CD4-positive, alpha-beta memory T cell (primary cell): ENCODE data around the gene GPR176. TPM values are rescaled to one million over a fixed set of nuclear protein-coding genes. Genes with fewer than 3 reads are reported as not detected.
A peak's percentile ranks its signal among the peaks of the same experiment; 100 is the strongest.

Experiments
- CTCF ChIA-PET: fragments of 350-600 bp; sonication (Branson Sonifier 250); formaldehyde crosslinking; loops from one replicate; lab custom pipeline; 2021; ENCODE audit warnings: inconsistent platforms; ENCODE audit not compliant: partially characterized antibody; lab: Charles Lee
- POLR2A ChIA-PET: fragments of 350-600 bp; sonication (Branson Sonifier 250); formaldehyde crosslinking; loops from one replicate; lab custom pipeline; 2021; ENCODE audit not compliant: partially characterized antibody; lab: Charles Lee
- DNase-seq, 5 donors: peaks; one replicate each; pipeline versions ENCODE4 v3.0.0 to v3.0.0-alpha.2; 2020 to 2022; ENCODE audit warnings: mixed read lengths in 1 of 5
- H3K27ac ChIP-seq: one replicate; pipeline ENCODE4 v1.7.0; 2013; ENCODE audit warnings: low read depth, low read length
- H3K27me3 ChIP-seq: 2 replicates; pipeline ENCODE4 v1.7.0; 2013; ENCODE audit warnings: mild to moderate bottlenecking, low read length, moderate library complexity; ENCODE audit not compliant: insufficient read depth
- H3K36me3 ChIP-seq: 2 replicates; pipeline ENCODE4 v1.7.0; 2013; ENCODE audit warnings: mild to moderate bottlenecking, low read length, moderate library complexity; ENCODE audit not compliant: insufficient read depth
- H3K4me1 ChIP-seq: 2 replicates; pipeline ENCODE4 v1.7.0; 2013; ENCODE audit warnings: mild to moderate bottlenecking, low read length, moderate library complexity; ENCODE audit not compliant: insufficient read depth
- H3K4me3 ChIP-seq, 2 donors: one replicate each; pipeline ENCODE4 v1.7.0; 2013; ENCODE audit warnings: low read length in 2 of 2, mild to moderate bottlenecking in 1 of 2
- H3K9me3 ChIP-seq, 2 donors: one replicate each; pipeline ENCODE4 v1.7.0; 2013; ENCODE audit warnings: low read length in 2 of 2, control low read depth in 1 of 2; ENCODE audit not compliant: control insufficient read depth in 1 of 2
- H3K27ac Mint-ChIP-seq, 7 donors: one replicate each; pipeline ENCODE4 v1.8.0; 2020 to 2021; ENCODE audit warnings: mixed read lengths in 7 of 7, mild to moderate bottlenecking in 6 of 7, inconsistent platforms in 3 of 7, moderate library complexity in 3 of 7
- H3K27me3 Mint-ChIP-seq, 2 donors: one replicate each; pipeline ENCODE4 v1.8.0; 2020 to 2021; ENCODE audit warnings: mixed read lengths in 2 of 2
- H3K36me3 Mint-ChIP-seq, 2 donors: one replicate each; pipeline ENCODE4 v1.8.0; 2020 to 2021; ENCODE audit warnings: mixed read lengths in 2 of 2, inconsistent platforms in 1 of 2, mild to moderate bottlenecking in 1 of 2
- H3K4me1 Mint-ChIP-seq, 4 donors: one replicate each; pipeline ENCODE4 v1.8.0; 2020 to 2021; ENCODE audit warnings: mixed read lengths in 4 of 4, mild to moderate bottlenecking in 1 of 4
- H3K4me3 Mint-ChIP-seq, 8 donors: one replicate each; pipeline ENCODE4 v1.8.0; 2020 to 2021; ENCODE audit warnings: mixed read lengths in 8 of 8, mild to moderate bottlenecking in 7 of 8, moderate library complexity in 6 of 8, inconsistent platforms in 3 of 8
- H3K9me3 Mint-ChIP-seq, 8 donors: one replicate each; pipeline ENCODE4 v1.8.0; 2020 to 2021; ENCODE audit warnings: mixed read lengths in 8 of 8, mild to moderate bottlenecking in 5 of 8, inconsistent platforms in 3 of 8, moderate library complexity in 1 of 8
- intact Hi-C: fragments of 100-400 bp; cut with micrococcal nuclease; formaldehyde crosslinking; loops from one replicate; pipeline ENCODE4 v1.15.1; 2023
- polyA plus RNA-seq, 2 donors: library from polyadenylated mRNA; unstranded; fragments of 300-500 nt; fragmentation: Illumina TruSeq; gene quantifications; one replicate each; pipeline ENCODE4 v1.2.3, GENCODE V29; 2021
- total RNA-seq, 2 experiments: library from RNA; stranded (reverse); gene quantifications; one replicate each; pipeline ENCODE4 v1.2.3, GENCODE V29; 2021

The GPR176 gene
- total and polyA plus RNA-seq, 4 experiments from 2014 or later: not detected

DNA sequence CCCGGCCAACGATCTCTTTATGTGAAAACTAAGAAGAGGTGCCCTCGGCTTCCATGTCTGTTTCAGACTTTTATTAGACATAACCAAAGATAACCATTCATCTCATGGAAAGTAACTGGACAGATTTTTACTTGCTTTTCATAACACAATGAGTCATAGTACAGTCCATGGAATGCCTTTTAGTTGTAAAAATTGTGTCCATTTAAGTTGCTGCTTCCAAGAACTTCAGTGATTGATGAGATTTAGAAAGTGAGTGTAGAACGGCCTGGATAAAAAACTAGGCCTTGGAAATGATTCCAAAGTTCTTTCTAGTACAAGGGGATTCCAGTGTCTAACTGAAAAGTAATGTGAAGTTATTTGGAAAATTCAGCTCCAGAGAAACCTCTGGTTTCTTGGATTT is 24.7 kb upstream of the GPR176 start:
- intact Hi-C loops: no loop called here
- ChIA-PET CTCF (interaction anchor here (0.6 kb wide), 1 partner anchor 233 kb away, joined by 3 read pairs; no protein-coding TSS in a partner anchor), POLR2A (no interaction called here)
- H3K27ac Mint-ChIP-seq: no peak overlapping the region
- H3K36me3 Mint-ChIP-seq: peaks cover 45 to 58% of the 10 kb centered on the region in 2 donors
- Histone ChIP-seq H3K36me3 (no peaks in the 10 kb centered on the region), H3K9me3 (no peaks in the 10 kb centered on the region), H3K27me3 (no peaks in the 10 kb centered on the region), H3K4me3 (no peak overlapping the region), H3K27ac (no peak overlapping the region), H3K4me1 (no peaks in the 10 kb centered on the region)
- no peak overlapping the region for H3K4me3 Mint-ChIP-seq
- H3K27me3 Mint-ChIP-seq: no peaks in the 10 kb centered on the region
- peaks cover 0 to 1% (median 0%) of the 10 kb centered on the region in 4 donors for H3K4me1 Mint-ChIP-seq
- no peak for DNase-seq
- H3K9me3 Mint-ChIP-seq: no peaks in the 10 kb centered on the region

DNA sequence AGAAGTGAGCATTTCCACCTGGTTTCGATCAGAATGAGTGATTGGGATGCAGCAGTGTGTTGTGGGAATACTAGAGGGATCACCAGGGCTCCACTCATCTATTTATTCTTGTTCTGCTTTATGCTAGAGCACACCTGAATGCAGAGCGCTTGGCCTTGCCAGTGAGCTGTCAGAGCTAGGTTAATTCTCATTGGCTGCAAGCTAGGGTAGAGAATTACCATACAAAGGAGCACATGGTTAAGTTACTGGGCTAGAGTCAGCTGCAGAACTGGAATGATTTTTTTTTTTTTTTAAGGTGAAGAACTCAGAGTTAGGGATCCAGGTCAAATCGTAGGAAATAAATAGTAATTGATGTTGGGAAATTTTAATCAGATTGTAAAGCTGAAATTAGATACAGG is 22.7 kb upstream of the GPR176 start:
- no peak overlapping the region for H3K4me3 ChIP-seq
- peaks cover 44 to 53% of the 10 kb centered on the region in 2 donors for H3K36me3 Mint-ChIP-seq
- no peaks in the 10 kb centered on the region for H3K36me3 ChIP-seq
- H3K27ac ChIP-seq: no peak overlapping the region
- H3K4me1 ChIP-seq: no peaks in the 10 kb centered on the region
- no peak for DNase-seq
- ChIA-PET CTCF (interaction anchor here (0.9 kb wide), 1 partner anchor 160 kb away, joined by 3 read pairs; the partner anchor contains the start of gene FSIP1), POLR2A (interaction anchor here (1.4 kb wide), 1 partner anchor 9 kb away, joined by 3 read pairs; the partner anchor contains the start of gene EIF2AK4)
- no peaks in the 10 kb centered on the region for H3K27me3 Mint-ChIP-seq
- no peaks in the 10 kb centered on the region for H3K27me3 ChIP-seq
- no peak overlapping the region for H3K4me3 Mint-ChIP-seq
- intact Hi-C loops: no loop called here
- H3K4me1 Mint-ChIP-seq: peaks cover 0 to 7% (median 4%) of the 10 kb centered on the region in 4 donors
- H3K27ac Mint-ChIP-seq: peak overlapping the region in 1 of 7 donors; percentile 52
- no peaks in the 10 kb centered on the region for H3K9me3 Mint-ChIP-seq
- H3K9me3 ChIP-seq: no peaks in the 10 kb centered on the region

DNA sequence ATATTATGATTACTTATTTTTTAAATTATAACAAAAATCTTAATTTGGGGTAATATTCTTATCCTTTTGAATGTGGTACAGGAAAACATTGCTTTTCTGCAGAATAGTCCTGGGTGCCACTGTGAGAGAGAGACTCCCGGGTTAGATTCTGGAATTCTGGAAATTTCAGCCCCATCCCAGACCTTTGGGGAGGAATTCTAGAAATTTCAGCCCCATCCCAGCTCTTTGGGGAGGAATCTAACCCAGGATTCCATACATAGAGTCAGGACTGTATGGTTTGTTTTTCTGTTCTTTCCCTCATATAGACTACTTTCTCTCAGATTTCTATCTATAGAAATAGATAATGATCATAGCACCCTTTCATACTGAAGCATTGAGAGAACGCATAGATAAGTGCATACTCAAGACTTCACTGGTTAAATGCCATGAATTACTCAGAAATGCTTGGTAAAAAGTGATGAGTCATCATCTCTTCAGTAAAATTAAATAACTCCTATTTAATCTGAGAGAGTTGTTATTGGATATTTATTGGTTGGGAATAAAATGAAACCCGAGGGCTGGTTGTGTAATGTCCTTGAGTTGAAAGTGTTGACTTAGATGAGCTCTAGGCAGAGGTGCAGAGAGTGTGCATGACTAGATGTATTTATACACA is 22.2 kb upstream of the GPR176 start:
- H3K27ac ChIP-seq: no peak overlapping the region
- no peak for DNase-seq
- Mint-ChIP-seq H3K36me3 (peaks cover 44 to 50% of the 10 kb centered on the region in 2 donors), H3K9me3 (no peaks in the 10 kb centered on the region), H3K27ac (no peak overlapping the region), H3K27me3 (no peaks in the 10 kb centered on the region), H3K4me3 (no peak overlapping the region), H3K4me1 (peaks cover 0 to 7% (median 5%) of the 10 kb centered on the region in 4 donors)
- H3K27me3 ChIP-seq: no peaks in the 10 kb centered on the region
- intact Hi-C loops: no loop called here
- no peaks in the 10 kb centered on the region for H3K9me3 ChIP-seq
- H3K4me1 ChIP-seq: no peaks in the 10 kb centered on the region
- H3K4me3 ChIP-seq: no peak overlapping the region
- ChIA-PET POLR2A (interaction anchor here (1.4 kb wide), 1 partner anchor 8 kb away, joined by 3 read pairs; the partner anchor contains the start of gene EIF2AK4), CTCF (interaction anchor here (0.9 kb wide), 1 partner anchor 160 kb away, joined by 3 read pairs; the partner anchor contains the start of gene FSIP1)
- no peaks in the 10 kb centered on the region for H3K36me3 ChIP-seq

DNA sequence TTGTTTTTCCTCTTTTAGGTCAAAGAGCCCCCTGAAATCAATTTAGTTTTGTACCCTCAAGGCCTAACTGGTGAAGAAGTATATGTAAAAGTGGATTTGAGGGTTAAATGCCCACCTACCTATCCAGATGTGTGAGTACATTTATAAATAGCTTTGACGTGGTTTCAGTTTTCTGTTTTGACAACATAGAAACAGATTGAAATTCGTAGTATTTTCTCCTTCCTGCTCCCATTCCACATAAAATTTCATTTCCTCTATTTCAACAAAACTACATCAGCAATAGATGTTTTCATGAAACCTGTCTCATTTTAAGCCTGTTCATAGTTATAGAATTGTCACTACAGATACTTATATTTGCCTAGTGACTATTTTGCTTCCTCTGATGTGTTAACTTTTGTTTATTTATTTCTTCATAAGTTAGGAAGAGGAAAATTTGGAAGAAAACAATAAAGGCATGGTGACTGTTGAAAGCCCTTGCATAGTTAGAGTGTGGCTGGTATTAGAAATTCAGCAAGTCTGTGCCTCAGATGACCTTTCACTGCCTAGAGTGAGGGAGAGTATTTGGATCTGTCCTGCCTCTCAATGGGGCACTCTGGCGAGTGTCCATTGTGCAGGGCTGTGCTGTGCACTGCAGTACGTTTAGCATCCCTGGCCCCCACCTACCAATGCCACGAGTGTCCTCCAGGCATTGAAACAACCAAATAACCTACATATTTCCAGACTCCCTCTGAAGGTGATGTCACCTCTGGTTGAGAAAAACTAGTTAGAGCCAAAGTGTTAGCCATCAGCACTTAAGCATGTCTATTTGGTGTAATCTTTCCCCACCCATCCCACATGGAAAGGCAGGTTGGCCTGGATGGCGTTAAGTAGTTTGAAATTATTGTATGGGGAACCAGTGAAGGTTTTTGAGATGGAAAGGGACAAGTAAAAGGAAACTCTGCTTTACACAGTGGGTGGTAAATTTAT is 19.7 kb upstream of the GPR176 start:
- Mint-ChIP-seq H3K27me3 (no peaks in the 10 kb centered on the region), H3K9me3 (no peaks in the 10 kb centered on the region), H3K36me3 (peaks cover 30 to 33% of the 10 kb centered on the region in 2 donors), H3K4me3 (no peak overlapping the region), H3K27ac (no peak overlapping the region), H3K4me1 (peaks cover 12 to 18% (median 15%) of the 10 kb centered on the region in 4 donors)
- H3K36me3 ChIP-seq: no peaks in the 10 kb centered on the region
- intact Hi-C loops: no loop called here
- CTCF ChIA-PET: no interaction called here
- POLR2A ChIA-PET: no interaction called here
- H3K27ac ChIP-seq: no peak overlapping the region
- no peaks in the 10 kb centered on the region for H3K9me3 ChIP-seq
- H3K4me3 ChIP-seq: no peak overlapping the region
- H3K27me3 ChIP-seq: no peaks in the 10 kb centered on the region
- no peak for DNase-seq
- H3K4me1 ChIP-seq: peaks cover 12% of the 10 kb centered on the region

DNA sequence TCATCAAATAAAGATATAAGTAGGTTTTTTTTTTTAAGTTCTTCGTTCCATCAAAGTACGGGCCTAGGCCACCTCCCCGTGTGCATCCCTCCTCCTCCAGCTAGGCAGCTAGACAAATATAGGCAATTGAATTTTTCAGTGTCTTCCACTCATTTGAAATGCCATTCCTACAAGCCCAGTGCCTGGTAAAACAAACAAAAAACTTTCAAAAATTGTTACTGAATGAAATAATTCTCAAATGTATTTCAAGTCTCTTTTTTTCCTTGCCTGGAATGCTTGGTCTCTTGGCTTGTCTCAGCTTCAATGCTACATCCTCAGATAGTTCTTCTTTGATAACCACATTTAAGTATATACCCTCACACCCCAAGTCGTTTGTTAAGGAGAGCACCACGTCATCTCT is 17.6 kb upstream of the GPR176 start:
- ChIA-PET CTCF (interaction anchor here (0.6 kb wide), 1 partner anchor 1456 kb away, joined by 3 read pairs; no protein-coding TSS in a partner anchor), POLR2A (interaction anchor here (1.2 kb wide), 1 partner anchor 150 kb away, joined by 4 read pairs; no protein-coding TSS in a partner anchor)
- H3K27ac Mint-ChIP-seq: no peak overlapping the region
- Histone ChIP-seq H3K27ac (no peak overlapping the region), H3K36me3 (no peaks in the 10 kb centered on the region), H3K27me3 (no peaks in the 10 kb centered on the region), H3K4me1 (peaks cover 17% of the 10 kb centered on the region), H3K4me3 (no peak overlapping the region), H3K9me3 (no peaks in the 10 kb centered on the region)
- no peaks in the 10 kb centered on the region for H3K27me3 Mint-ChIP-seq
- intact Hi-C loops: no loop called here
- H3K4me3 Mint-ChIP-seq: no peak overlapping the region
- no peaks in the 10 kb centered on the region for H3K9me3 Mint-ChIP-seq
- H3K4me1 Mint-ChIP-seq: peaks cover 21 to 34% (median 24%) of the 10 kb centered on the region in 4 donors
- peaks cover 14 to 25% of the 10 kb centered on the region in 2 donors for H3K36me3 Mint-ChIP-seq
- no peak for DNase-seq

DNA sequence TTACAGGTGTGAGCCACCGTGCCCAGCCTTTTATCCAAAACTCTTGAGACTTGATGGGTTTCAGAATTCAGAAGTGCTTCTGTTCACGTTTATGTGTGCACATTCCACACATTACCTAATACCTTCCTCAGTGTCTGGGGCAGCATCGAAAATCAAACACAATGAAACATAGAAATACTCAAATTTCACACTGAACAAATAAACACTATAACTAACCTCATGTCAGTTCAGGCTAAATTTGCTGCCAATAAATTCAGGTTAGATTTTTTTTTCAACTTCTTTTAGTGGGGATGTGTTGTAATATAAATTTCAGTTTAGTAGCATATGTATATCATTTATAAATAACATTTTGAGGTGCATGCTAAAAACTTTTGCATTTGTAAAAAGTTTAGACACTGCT is 16.6 kb upstream of the GPR176 start:
- intact Hi-C loops: no loop called here
- H3K4me3 Mint-ChIP-seq: peak overlapping the region in 2 of 8 donors; percentile 20 to 23
- no peaks in the 10 kb centered on the region for H3K9me3 ChIP-seq
- H3K27ac ChIP-seq: no peak overlapping the region
- H3K27ac Mint-ChIP-seq: no peak overlapping the region
- H3K36me3 Mint-ChIP-seq: peaks cover 9 to 21% of the 10 kb centered on the region in 2 donors
- ChIA-PET CTCF (no interaction called here), POLR2A (interaction anchor here (1.2 kb wide), 1 partner anchor 149 kb away, joined by 4 read pairs; no protein-coding TSS in a partner anchor)
- H3K4me3 ChIP-seq: no peak overlapping the region
- no peak for DNase-seq
- H3K4me1 Mint-ChIP-seq: peaks cover 23 to 38% (median 26%) of the 10 kb centered on the region in 4 donors
- H3K27me3 ChIP-seq: no peaks in the 10 kb centered on the region
- no peaks in the 10 kb centered on the region for H3K36me3 ChIP-seq
- no peaks in the 10 kb centered on the region for H3K27me3 Mint-ChIP-seq
- no peaks in the 10 kb centered on the region for H3K9me3 Mint-ChIP-seq
- H3K4me1 ChIP-seq: peaks cover 17% of the 10 kb centered on the region
